ENCODE data around the gene ANK2.

Gene ANK2

GRCh38 chr4:113125418-113125817, 76.0 kb downstream of the ANK2 start:
- Histone ChIP-seq H3K27me3 (ENCODE audit: low read length) (no peaks in the 10 kb centered on the region), H4K20me1 (ENCODE audit: low read depth, low read length) (no peaks in the 10 kb centered on the region), H2AFZ (ENCODE audit: low read depth, low read length, severe bottlenecking) (no peak overlapping the region), H3K9me2 (replicated peaks; ENCODE audit: insufficient read depth, low read length) (no peaks in the 10 kb centered on the region), H3K36me3 (ENCODE audit: low read length) (no peaks in the 10 kb centered on the region), H3K9ac (ENCODE audit: low read length) (no peak overlapping the region), H3K4me2 (ENCODE audit: low read depth, low read length, poor library complexity, severe bottlenecking) (no peak overlapping the region), H3K9me3 (ENCODE audit: insufficient read depth, low read length) (no peaks in the 10 kb centered on the region), H3F3A (ENCODE audit: insufficient read depth) (no peaks in the 10 kb centered on the region), H3K4me3 (ENCODE audit: insufficient read depth, low read length, poor library complexity, severe bottlenecking) (no peak overlapping the region), H3K27ac (ENCODE audit: low read depth, low read length) (no peak overlapping the region), H3K79me2 (ENCODE audit: insufficient read depth, low read length) (no peaks in the 10 kb centered on the region)
- TF ChIP-seq, protein P1, sequence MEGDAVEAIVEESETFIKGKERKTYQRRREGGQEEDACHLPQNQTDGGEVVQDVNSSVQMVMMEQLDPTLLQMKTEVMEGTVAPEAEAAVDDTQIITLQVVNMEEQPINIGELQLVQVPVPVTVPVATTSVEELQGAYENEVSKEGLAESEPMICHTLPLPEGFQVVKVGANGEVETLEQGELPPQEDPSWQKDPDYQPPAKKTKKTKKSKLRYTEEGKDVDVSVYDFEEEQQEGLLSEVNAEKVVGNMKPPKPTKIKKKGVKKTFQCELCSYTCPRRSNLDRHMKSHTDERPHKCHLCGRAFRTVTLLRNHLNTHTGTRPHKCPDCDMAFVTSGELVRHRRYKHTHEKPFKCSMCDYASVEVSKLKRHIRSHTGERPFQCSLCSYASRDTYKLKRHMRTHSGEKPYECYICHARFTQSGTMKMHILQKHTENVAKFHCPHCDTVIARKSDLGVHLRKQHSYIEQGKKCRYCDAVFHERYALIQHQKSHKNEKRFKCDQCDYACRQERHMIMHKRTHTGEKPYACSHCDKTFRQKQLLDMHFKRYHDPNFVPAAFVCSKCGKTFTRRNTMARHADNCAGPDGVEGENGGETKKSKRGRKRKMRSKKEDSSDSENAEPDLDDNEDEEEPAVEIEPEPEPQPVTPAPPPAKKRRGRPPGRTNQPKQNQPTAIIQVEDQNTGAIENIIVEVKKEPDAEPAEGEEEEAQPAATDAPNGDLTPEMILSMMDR (IDR thresholded peaks at IDR 0.05; ENCODE audit: insufficient read depth, low read length, poor library complexity, severe bottlenecking), result no peak
- no peak for TF ChIP-seq EZH2phosphoT487 (conservative IDR thresholded peaks at IDR 0.05; ENCODE audit: low read length)

DNA sequence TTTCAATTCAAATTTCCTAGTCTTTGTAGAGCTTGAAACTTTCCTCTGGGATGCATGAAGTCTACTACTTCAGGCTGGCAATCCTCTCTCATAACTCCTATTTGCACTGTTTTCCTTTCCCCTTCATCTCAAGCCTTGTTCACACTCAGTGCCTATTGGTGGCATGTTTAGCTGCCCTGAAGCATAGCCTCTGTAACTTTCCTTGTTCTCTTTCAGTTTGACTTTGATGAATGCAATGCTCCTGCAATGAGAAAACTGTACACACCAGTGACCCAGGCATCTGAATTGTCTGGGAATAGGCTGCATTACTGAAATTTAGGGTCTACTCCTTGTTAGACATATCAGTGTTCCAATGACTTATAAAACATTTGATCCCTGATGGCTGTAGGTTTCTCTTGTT, 81.7 kb downstream of the ANK2 start:
- no peak for TF ChIP-seq EZH2phosphoT487 (conservative IDR thresholded peaks at IDR 0.05; ENCODE audit: low read length)
- TF ChIP-seq, protein P1 (IDR thresholded peaks at IDR 0.05; ENCODE audit: insufficient read depth, low read length, poor library complexity, severe bottlenecking), result no peak
- H4K20me1 ChIP-seq (ENCODE audit: low read depth, low read length), result no peaks in the 10 kb centered on the region
- H2AFZ ChIP-seq (ENCODE audit: low read depth, low read length, severe bottlenecking), result no peak overlapping the region
- no peaks in the 10 kb centered on the region for H3K36me3 ChIP-seq (ENCODE audit: low read length)
- H3K27me3 ChIP-seq (ENCODE audit: low read length), result no peaks in the 10 kb centered on the region
- H3K79me2 ChIP-seq (ENCODE audit: insufficient read depth, low read length), result no peaks in the 10 kb centered on the region
- no peaks in the 10 kb centered on the region for H3K9me3 ChIP-seq (ENCODE audit: insufficient read depth, low read length)
- no peak overlapping the region for H3K4me3 ChIP-seq (ENCODE audit: insufficient read depth, low read length, poor library complexity, severe bottlenecking)
- H3F3A ChIP-seq (ENCODE audit: insufficient read depth), result no peaks in the 10 kb centered on the region
- no peak overlapping the region for H3K9ac ChIP-seq (ENCODE audit: low read length)
- H3K4me2 ChIP-seq (ENCODE audit: low read depth, low read length, poor library complexity, severe bottlenecking), result no peak overlapping the region
- H3K9me2 ChIP-seq (replicated peaks; ENCODE audit: insufficient read depth, low read length), result no peaks in the 10 kb centered on the region
- H3K27ac ChIP-seq (ENCODE audit: low read depth, low read length), result no peak overlapping the region

GRCh38 chr4:113131621-113132020, 82.2 kb downstream of the ANK2 start:
- Histone ChIP-seq H3K27ac (ENCODE audit: low read depth, low read length) (no peak overlapping the region), H3K36me3 (ENCODE audit: low read length) (no peaks in the 10 kb centered on the region), H3K4me3 (ENCODE audit: insufficient read depth, low read length, poor library complexity, severe bottlenecking) (no peak overlapping the region), H2AFZ (ENCODE audit: low read depth, low read length, severe bottlenecking) (no peak overlapping the region), H3F3A (ENCODE audit: insufficient read depth) (no peaks in the 10 kb centered on the region), H3K27me3 (ENCODE audit: low read length) (no peaks in the 10 kb centered on the region), H3K9me2 (replicated peaks; ENCODE audit: insufficient read depth, low read length) (no peaks in the 10 kb centered on the region), H3K9me3 (ENCODE audit: insufficient read depth, low read length) (no peaks in the 10 kb centered on the region), H4K20me1 (ENCODE audit: low read depth, low read length) (no peaks in the 10 kb centered on the region), H3K9ac (ENCODE audit: low read length) (no peak overlapping the region), H3K79me2 (ENCODE audit: insufficient read depth, low read length) (no peaks in the 10 kb centered on the region), H3K4me2 (ENCODE audit: low read depth, low read length, poor library complexity, severe bottlenecking) (no peak overlapping the region)
- TF ChIP-seq, protein P1 (IDR thresholded peaks at IDR 0.05; ENCODE audit: insufficient read depth, low read length, poor library complexity, severe bottlenecking), result no peak
- TF ChIP-seq EZH2phosphoT487 (conservative IDR thresholded peaks at IDR 0.05; ENCODE audit: low read length), result no peak

Measured in SU-DHL-6 (cell line).